Thyroid gland (tissue), 4 donors: ENCODE results near the gene RNF113B.

Experiments used
- POLR2A ChIP-seq, 2 donors: fragments of 450-650 bp; IDR thresholded peaks; one replicate each; pipeline ENCODE4 v1.6.1; 2017; ENCODE audit warnings: antibody characterized with exemption in 2 of 2, mild to moderate bottlenecking in 2 of 2, moderate library complexity in 1 of 2
- TF ChIP-seq, protein P1 (sequence below), 6 experiments: fragments of 200-600 bp in 3 of 6; fragments of 450-650 bp in 3 of 6; sonication (generic) in 3 of 6; IDR thresholded peaks; one replicate each; pipeline ENCODE4 v1.5.1; 2016 to 2019; ENCODE audit warnings: antibody characterized with exemption in 6 of 6, mild to moderate bottlenecking in 2 of 6, inconsistent platforms in 1 of 6, moderate library complexity in 1 of 6

DNA sequence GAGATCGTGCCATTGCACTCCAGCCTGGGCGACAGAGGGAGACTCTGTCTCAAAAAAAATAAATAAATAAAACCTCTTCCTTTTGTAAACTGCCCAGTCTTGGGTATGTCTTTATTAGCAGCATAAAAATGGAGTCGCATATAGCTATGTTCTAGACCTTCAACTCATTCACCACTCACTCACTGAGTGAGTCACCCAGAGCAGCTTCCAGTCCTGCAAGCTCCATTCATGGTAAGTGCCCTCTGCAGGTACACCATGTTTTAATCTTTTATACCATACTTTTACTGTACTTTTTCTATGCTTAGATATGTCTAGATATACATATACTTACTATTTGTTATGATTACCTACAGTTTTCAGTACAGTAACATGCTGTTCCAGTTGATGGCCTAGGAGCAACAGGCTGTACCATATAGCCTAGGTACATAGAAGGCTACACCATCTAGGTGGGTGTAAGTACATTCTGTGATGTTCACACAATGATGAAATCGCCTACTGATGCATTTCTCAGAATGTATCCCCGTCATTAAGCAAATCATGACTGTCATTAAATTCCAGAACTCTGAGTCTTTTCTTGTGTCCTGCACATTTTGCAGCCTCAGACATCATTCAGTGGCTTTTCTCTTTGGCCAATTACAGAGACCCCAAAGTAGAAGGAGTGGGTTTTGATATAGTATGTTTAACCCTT is 47.9 kb downstream of the RNF113B start:
- TF ChIP-seq, protein P1, sequence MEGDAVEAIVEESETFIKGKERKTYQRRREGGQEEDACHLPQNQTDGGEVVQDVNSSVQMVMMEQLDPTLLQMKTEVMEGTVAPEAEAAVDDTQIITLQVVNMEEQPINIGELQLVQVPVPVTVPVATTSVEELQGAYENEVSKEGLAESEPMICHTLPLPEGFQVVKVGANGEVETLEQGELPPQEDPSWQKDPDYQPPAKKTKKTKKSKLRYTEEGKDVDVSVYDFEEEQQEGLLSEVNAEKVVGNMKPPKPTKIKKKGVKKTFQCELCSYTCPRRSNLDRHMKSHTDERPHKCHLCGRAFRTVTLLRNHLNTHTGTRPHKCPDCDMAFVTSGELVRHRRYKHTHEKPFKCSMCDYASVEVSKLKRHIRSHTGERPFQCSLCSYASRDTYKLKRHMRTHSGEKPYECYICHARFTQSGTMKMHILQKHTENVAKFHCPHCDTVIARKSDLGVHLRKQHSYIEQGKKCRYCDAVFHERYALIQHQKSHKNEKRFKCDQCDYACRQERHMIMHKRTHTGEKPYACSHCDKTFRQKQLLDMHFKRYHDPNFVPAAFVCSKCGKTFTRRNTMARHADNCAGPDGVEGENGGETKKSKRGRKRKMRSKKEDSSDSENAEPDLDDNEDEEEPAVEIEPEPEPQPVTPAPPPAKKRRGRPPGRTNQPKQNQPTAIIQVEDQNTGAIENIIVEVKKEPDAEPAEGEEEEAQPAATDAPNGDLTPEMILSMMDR (IDR thresholded peaks at IDR 0.05): no peak
- no peak for TF ChIP-seq POLR2A (IDR thresholded peaks at IDR 0.05)
